Activated B cell treated with CpG ODN at 0.5 μM for 24 hours (primary cell): ENCODE data around the gene RAD51B. TPM values are rescaled to one million over a fixed set of nuclear protein-coding genes. Genes with fewer than 3 reads are reported as not detected.
A peak's percentile ranks its signal among the peaks of the same experiment; 100 is the strongest.

Experiments
- ATAC-seq: fragments of 200-7000 bp; cut with Tn5 transposase; one replicate; pipeline ENCODE4 v1.10.0; 2021; ENCODE audit warnings: low read depth, mild to moderate bottlenecking, moderate library complexity
- CTCF ChIA-PET: fragments of 350-600 bp; sonication (Branson Sonifier 250); formaldehyde crosslinking; loops from one replicate; lab custom pipeline; 2021; ENCODE audit warnings: antibody characterized with exemption; lab: Charles Lee
- POLR2A ChIA-PET: fragments of 350-600 bp; sonication (Branson Sonifier 250); formaldehyde crosslinking; loops from one replicate; lab custom pipeline; 2021; ENCODE audit warnings: antibody characterized with exemption; lab: Charles Lee
- DNase-seq: peaks from one replicate; pipeline ENCODE4 v3.0.0; 2022
- H3K27ac Mint-ChIP-seq: one replicate; pipeline ENCODE4 v1.8.0; 2020; ENCODE audit warnings: mixed read lengths
- H3K27me3 Mint-ChIP-seq: one replicate; pipeline ENCODE4 v1.8.0; 2021; ENCODE audit warnings: mixed read lengths
- H3K36me3 Mint-ChIP-seq: one replicate; pipeline ENCODE4 v1.8.0; 2021; ENCODE audit warnings: low read depth, mixed read lengths
- H3K4me1 Mint-ChIP-seq: one replicate; pipeline ENCODE4 v1.8.0; 2021; ENCODE audit warnings: mixed read lengths
- H3K4me3 Mint-ChIP-seq: one replicate; pipeline ENCODE4 v1.8.0; 2020; ENCODE audit warnings: mild to moderate bottlenecking, mixed read lengths
- H3K9me3 Mint-ChIP-seq: one replicate; pipeline ENCODE4 v1.8.0; 2020; ENCODE audit warnings: mixed read lengths
- intact Hi-C: fragments of 100-400 bp; cut with micrococcal nuclease; formaldehyde crosslinking; loops from one replicate; pipeline ENCODE4 v1.15.1; 2024
- total RNA-seq: library from RNA; stranded (reverse); gene quantifications from 2 replicates; pipeline ENCODE4 v1.2.3, GENCODE V29; 2022
- TF ChIP-seq, protein P1 (sequence below): fragments of 200-600 bp; IDR thresholded peaks from one replicate; pipeline ENCODE4 v1.8.0; 2022; ENCODE audit warnings: antibody characterized with exemption, mild to moderate bottlenecking

RAD51B gene
- total RNA-seq, 1 donor from 2014 or later, result 53.9 TPM

DNA sequence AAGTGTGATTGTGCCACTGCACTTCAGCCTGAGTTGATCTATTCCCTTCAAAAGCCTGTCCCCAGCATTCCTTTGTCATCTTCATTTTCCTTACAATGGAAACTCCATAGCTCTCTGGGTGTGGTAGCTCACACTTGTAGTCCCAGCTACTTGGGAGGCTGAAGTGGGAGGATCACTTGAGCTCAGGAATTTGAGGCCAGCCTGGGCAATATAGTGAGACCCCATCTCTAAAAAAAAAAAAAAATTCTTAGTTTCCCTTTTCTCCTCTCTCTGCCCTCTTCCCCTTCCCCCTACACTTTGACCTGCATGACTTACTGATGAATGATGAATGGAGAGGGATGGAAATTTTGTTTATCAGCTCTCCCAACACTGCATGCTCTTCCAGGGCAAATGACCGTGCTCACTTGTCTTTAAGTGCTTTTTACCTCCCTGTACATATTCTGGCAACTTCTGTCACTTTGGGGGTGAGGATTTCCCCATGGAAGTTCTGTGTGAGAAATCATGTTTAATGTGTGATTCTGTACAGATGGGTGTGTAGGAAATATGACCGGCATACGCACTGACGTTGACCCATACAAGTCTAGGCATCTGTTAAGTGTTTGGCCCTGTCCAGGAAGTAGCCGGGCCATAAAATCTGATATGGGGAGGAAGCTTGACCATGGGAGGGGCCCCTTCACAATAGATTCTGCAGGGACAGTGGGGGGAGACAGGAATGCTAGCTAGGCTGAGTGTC lies 907.9 kb downstream of the RAD51B start:
- H3K36me3 Mint-ChIP-seq, result no peaks in the 10 kb centered on the region

DNA sequence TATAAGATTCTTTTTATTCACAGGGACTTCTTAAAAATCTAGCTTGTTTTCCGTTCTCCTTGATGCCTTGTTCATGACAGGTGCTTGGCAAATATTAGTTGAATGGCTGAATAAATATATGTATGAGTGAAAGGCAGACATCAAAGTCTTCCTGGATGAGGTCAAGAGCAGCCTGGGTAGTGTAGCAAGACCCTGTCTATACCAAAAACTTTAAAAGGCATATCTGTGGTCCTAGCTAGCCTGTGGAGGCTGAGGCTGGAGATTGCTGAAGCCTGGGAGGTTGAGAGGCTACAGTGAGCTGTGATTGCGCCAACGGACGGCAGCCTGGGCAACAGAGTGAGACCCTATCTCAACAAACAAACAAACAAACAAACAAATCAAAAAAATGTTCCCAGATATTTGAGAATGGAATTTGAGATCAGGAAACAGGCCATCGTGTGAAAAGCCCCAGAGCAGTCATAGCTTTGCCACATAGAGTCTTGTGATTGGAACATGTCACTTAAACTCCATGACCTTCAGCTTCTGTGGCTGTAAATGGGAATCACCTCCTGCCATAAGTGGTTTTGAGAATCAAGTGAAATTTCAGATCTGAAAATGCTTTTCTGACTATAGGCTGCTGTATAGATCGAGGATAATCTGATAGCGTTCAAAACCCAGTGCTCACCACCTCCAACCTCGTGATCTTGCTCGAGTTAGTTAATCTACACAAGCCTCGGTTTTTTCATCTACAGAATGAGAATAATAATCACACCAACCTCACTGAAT lies 908.9 kb downstream of the RAD51B start:
- no peaks in the 10 kb centered on the region for H3K27me3 Mint-ChIP-seq
- peak overlapping the region; percentile 42 for H3K4me3 Mint-ChIP-seq
- H3K27ac Mint-ChIP-seq, result peak overlapping the region; percentile 25
- no peaks in the 10 kb centered on the region for H3K9me3 Mint-ChIP-seq
- POLR2A ChIA-PET, result interaction anchor here (0.7 to 2.4 kb wide), 6 partner anchors 52 to 324 kb away, joined by 3 to 10 read pairs (median 4); partner anchors contain the start of gene ZFP36L1
- CTCF ChIA-PET, result no interaction called here
- DNase-seq (no peak), ATAC-seq (no peak)
- no peaks in the 10 kb centered on the region for H3K36me3 Mint-ChIP-seq
- TF ChIP-seq, protein P1, sequence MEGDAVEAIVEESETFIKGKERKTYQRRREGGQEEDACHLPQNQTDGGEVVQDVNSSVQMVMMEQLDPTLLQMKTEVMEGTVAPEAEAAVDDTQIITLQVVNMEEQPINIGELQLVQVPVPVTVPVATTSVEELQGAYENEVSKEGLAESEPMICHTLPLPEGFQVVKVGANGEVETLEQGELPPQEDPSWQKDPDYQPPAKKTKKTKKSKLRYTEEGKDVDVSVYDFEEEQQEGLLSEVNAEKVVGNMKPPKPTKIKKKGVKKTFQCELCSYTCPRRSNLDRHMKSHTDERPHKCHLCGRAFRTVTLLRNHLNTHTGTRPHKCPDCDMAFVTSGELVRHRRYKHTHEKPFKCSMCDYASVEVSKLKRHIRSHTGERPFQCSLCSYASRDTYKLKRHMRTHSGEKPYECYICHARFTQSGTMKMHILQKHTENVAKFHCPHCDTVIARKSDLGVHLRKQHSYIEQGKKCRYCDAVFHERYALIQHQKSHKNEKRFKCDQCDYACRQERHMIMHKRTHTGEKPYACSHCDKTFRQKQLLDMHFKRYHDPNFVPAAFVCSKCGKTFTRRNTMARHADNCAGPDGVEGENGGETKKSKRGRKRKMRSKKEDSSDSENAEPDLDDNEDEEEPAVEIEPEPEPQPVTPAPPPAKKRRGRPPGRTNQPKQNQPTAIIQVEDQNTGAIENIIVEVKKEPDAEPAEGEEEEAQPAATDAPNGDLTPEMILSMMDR, result no peak
- intact Hi-C loops, result no loop called here
- H3K4me1 Mint-ChIP-seq, result peaks cover 74% of the 10 kb centered on the region

More for the DNA sequence above, 907.9 kb downstream of the RAD51B start:
- H3K27me3 Mint-ChIP-seq, result no peaks in the 10 kb centered on the region
- ChIA-PET CTCF (no interaction called here), POLR2A (interaction anchor here (1.1 to 2.0 kb wide), 2 partner anchors 44 to 66 kb away, joined by 3 to 6 read pairs; partner anchors contain the start of gene ZFP36L1)
- TF ChIP-seq, protein P1, result no peak
- ATAC-seq (no peak), DNase-seq (no peak)
- no peak overlapping the region for H3K4me3 Mint-ChIP-seq
- no peak overlapping the region for H3K27ac Mint-ChIP-seq
- H3K9me3 Mint-ChIP-seq, result no peaks in the 10 kb centered on the region
- intact Hi-C loops, result no loop called here
- H3K4me1 Mint-ChIP-seq, result peaks cover 64% of the 10 kb centered on the region

DNA sequence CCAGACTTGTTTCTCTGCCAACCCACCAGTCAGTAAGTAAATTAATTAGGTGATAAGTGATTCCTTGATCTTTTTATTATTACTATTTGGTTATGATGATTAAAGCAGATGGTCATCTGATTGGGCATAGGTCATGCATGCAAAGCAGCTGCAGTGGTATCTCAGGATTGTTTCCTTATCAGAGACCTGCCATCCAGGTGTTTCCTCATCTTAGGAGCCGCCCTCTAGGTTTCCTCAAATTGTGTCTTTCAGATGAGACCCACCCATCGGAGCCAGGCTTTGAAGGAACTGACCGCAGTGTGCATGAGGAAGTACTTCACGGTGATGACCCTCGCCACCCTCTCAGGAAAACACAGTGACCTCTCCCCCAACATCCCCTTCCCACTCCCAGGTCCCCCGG lies 910.0 kb downstream of the RAD51B start:
- CTCF ChIA-PET, result interaction anchor here (1.3 kb wide), 1 partner anchor 10 kb away, joined by 6 read pairs; no protein-coding TSS in a partner anchor
- intact Hi-C loops, result no loop called here
- no peaks in the 10 kb centered on the region for H3K9me3 Mint-ChIP-seq
- TF ChIP-seq, protein P1, result no peak
- DNase-seq, result no peak
- no peak for ATAC-seq
- H3K36me3 Mint-ChIP-seq, result no peaks in the 10 kb centered on the region
- H3K27me3 Mint-ChIP-seq, result no peaks in the 10 kb centered on the region
- peaks cover 79% of the 10 kb centered on the region for H3K4me1 Mint-ChIP-seq
- POLR2A ChIA-PET, result interaction anchor here (0.8 to 2.4 kb wide), 5 partner anchors 9 to 63 kb away, joined by 3 to 10 read pairs (median 5); partner anchors contain the start of gene ZFP36L1
- no peak overlapping the region for H3K4me3 Mint-ChIP-seq
- H3K27ac Mint-ChIP-seq, result peak overlapping the region; percentile 63

DNA sequence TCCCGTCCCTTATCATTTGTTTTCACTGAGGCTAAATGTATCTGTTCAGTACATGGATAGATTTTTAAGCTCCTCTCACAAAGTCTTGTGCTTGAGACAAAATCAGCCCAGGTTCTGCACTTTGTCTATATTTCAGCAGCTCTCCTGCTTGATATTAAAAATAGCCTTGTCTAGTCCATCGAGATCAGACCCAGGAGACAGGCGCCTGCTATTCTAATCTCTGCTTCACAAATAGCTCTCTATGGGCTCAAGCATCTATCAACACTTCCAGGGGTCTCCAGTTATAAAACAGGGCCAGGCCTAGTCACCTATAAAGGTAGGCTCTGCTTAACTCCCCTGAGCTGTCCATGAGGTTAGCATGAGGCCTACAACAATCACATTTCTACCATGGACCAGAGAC lies 910.8 kb downstream of the RAD51B start:
- peaks cover 86% of the 10 kb centered on the region for H3K4me1 Mint-ChIP-seq
- CTCF ChIA-PET, result interaction anchor here (1.3 kb wide), 1 partner anchor 11 kb away, joined by 6 read pairs; no protein-coding TSS in a partner anchor
- DNase-seq (no peak), ATAC-seq (no peak)
- no peaks in the 10 kb centered on the region for H3K36me3 Mint-ChIP-seq
- intact Hi-C loops, result no loop called here
- H3K27me3 Mint-ChIP-seq, result no peaks in the 10 kb centered on the region
- no peak overlapping the region for H3K4me3 Mint-ChIP-seq
- POLR2A ChIA-PET, result interaction anchor here (0.9 to 2.4 kb wide), 5 partner anchors 8 to 55 kb away, joined by 3 to 10 read pairs (median 3); no protein-coding TSS in a partner anchor
- no peaks in the 10 kb centered on the region for H3K9me3 Mint-ChIP-seq
- TF ChIP-seq, protein P1, result no peak
- peak overlapping the region; percentile 63 for H3K27ac Mint-ChIP-seq
